Left renal cortex interstitium (tissue), 4 donors: ENCODE results near the gene HSD17B8. TPM values are rescaled to one million over a fixed set of nuclear protein-coding genes. Genes with fewer than 3 reads are reported as not detected.
"Not testable (repeated sequence)": the region's sequence is repeated elsewhere in the genome, so short reads cannot be mapped to it uniquely, and the experiment has no call there.

ENCODE experiments used
- DNase-seq, 4 donors: peaks; one replicate each; pipeline ENCODE4 v3.0.0-alpha.2; 2013; ENCODE audit warnings: low read depth in 4 of 4, low spot score in 2 of 4, missing footprints in 1 of 4
- polyA plus RNA-seq, 4 donors: library from polyadenylated mRNA; unstranded; fragments of 120-200 nt; gene quantifications; one replicate each; pipeline ENCODE4 v1.2.1, GENCODE V29; 2013; ENCODE audit not compliant: insufficient read length in 4 of 4

HSD17B8 gene
- polyA plus RNA-seq, 4 donors: 25.3 to 31.0 (median 27.6) TPM

- DNase-seq: no peak
Measured at GRCh38 chr6:33204165-33204414, 365 bp upstream of the HSD17B8 start.

GRCh38 chr6:33205191-33206026, 954 bp downstream of the HSD17B8 start:
- DNase-seq: no peak

GRCh38 chr6:33206027-33206863, 1.8 kb downstream of the HSD17B8 start:
- DNase-seq: no peak

GRCh38 chr6:33206864-33207551, 2.6 kb downstream of the HSD17B8 start:
- DNase-seq: no peak

GRCh38 chr6:33207552-33208090, 3.2 kb downstream of the HSD17B8 start:
- peak in 1 of 4 donors; percentile 45 for DNase-seq

GRCh38 chr6:33208091-33208967, 3.9 kb downstream of the HSD17B8 start, which contains the start of gene RING1:
Gene RING1 (plus strand): TSS chr6:33208500. CDS start chr6:33208823, 323 bp downstream.
- DNase-seq: peak in 2 of 4 donors; percentile 61 to 70

GRCh38 chr6:33209856-33210255, 5.4 kb downstream of the HSD17B8 start:
- DNase-seq: no peak

- DNase-seq: no peak
Measured at GRCh38 chr6:33211136-33211535, 6.7 kb downstream of the HSD17B8 start.

- DNase-seq: no peak
Measured at GRCh38 chr6:33211666-33212422, 7.4 kb downstream of the HSD17B8 start.

- no peak for DNase-seq
Measured at GRCh38 chr6:33212857-33213165, 8.4 kb downstream of the HSD17B8 start.

- no peak for DNase-seq
Measured at GRCh38 chr6:33213166-33213988, 8.9 kb downstream of the HSD17B8 start.

- DNase-seq: no peak
Measured at GRCh38 chr6:33213989-33214335, 9.5 kb downstream of the HSD17B8 start.

GRCh38 chr6:33215271-33216116, 11.0 kb downstream of the HSD17B8 start:
- DNase-seq: no peak

GRCh38 chr6:33216117-33216649, 11.7 kb downstream of the HSD17B8 start:
- no peak for DNase-seq

- DNase-seq: no peak
Measured at GRCh38 chr6:33217246-33217645, 12.8 kb downstream of the HSD17B8 start.

GRCh38 chr6:33217681-33218080, 13.2 kb downstream of the HSD17B8 start:
- no peak for DNase-seq

- not testable (repeated sequence) for DNase-seq
Measured at GRCh38 chr6:33226503-33227120, 22.2 kb downstream of the HSD17B8 start.
